GM21381 (cell line): ENCODE measurements around the gene R3HDM4.
"Not testable (repeated sequence)": the region's sequence is repeated elsewhere in the genome, so short reads cannot be mapped to it uniquely, and the experiment has no call there.

Experiments
- ATAC-seq: cut with Tn5 transposase; IDR thresholded peaks from one replicate; pipeline ENCODE4 v1.9.1; 2021; ENCODE audit warnings: mild to moderate bottlenecking, moderate library complexity; ENCODE audit not compliant: unreplicated experiment

R3HDM4 gene

GRCh38 chr19:896434-896833 is 16.6 kb downstream of the R3HDM4 start:
- no peak for ATAC-seq

GRCh38 chr19:892894-893689 is 19.9 kb downstream of the R3HDM4 start, which contains the start of the genes MED16 and RNU6-9:
Gene MED16, minus strand, starts transcription at chr19:893187. Its CDS starts 2,056 bp downstream, at chr19:891131.
Gene RNU6-9, plus strand, starts transcription at chr19:893484.
- ATAC-seq, result peak; percentile 85

GRCh38 chr19:892243-892893 is 20.7 kb downstream of the R3HDM4 start:
- ATAC-seq, result no peak

GRCh38 chr19:891421-892200 is 21.4 kb downstream of the R3HDM4 start:
- not testable (repeated sequence) for ATAC-seq

- no peak for ATAC-seq
Measured at GRCh38 chr19:890831-891230, 22.2 kb downstream of the R3HDM4 start.

- ATAC-seq, result no peak
Measured at GRCh38 chr19:889662-890295, 23.2 kb downstream of the R3HDM4 start.

GRCh38 chr19:888581-889385 is 24.2 kb downstream of the R3HDM4 start:
- ATAC-seq, result no peak

GRCh38 chr19:887599-887998 is 25.4 kb downstream of the R3HDM4 start:
- no peak for ATAC-seq

GRCh38 chr19:887072-887471 is 25.9 kb downstream of the R3HDM4 start:
- no peak for ATAC-seq

- no peak for ATAC-seq
Measured at GRCh38 chr19:885536-886224, 27.3 kb downstream of the R3HDM4 start.

GRCh38 chr19:884420-885211 is 28.4 kb downstream of the R3HDM4 start:
- no peak for ATAC-seq

GRCh38 chr19:883661-884211 is 29.3 kb downstream of the R3HDM4 start:
- ATAC-seq, result no peak

GRCh38 chr19:882871-883497 is 30.0 kb downstream of the R3HDM4 start:
- ATAC-seq, result no peak

- ATAC-seq, result no peak
Measured at GRCh38 chr19:881385-882071, 31.5 kb downstream of the R3HDM4 start.

GRCh38 chr19:879711-880438 is 33.1 kb downstream of the R3HDM4 start:
- ATAC-seq, result no peak

GRCh38 chr19:878751-879561 is 34.1 kb downstream of the R3HDM4 start:
- ATAC-seq, result not testable (repeated sequence)
